ELR (cell line): Measurements from ENCODE around the gene DOCK8.

Experiments used
- DNase-seq: peaks from one replicate; pipeline ENCODE4 v3.0.0-alpha.2; 2015; ENCODE audit warnings: low read depth

The DOCK8 gene

DNA sequence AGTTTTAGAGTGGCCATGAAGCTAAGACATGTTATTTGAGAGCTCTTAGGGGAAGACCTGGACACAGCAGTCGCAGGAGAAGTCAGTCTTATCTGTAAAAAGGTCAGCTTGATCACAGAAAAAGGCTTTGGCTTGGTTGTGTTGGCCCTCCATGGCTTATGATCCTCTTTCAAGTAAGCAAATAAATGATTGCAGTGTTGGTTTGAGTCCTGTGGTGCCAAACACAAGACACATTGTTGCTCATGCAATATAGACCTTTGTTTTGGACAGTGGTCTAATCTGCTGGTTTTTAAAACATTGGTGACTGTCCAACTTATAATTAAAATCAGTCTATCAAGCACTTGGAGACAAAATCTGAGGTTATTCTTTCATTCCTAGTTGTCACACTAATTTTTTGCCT lies 54.0 kb downstream of the DOCK8 start:
- DNase-seq: no peak

DNA sequence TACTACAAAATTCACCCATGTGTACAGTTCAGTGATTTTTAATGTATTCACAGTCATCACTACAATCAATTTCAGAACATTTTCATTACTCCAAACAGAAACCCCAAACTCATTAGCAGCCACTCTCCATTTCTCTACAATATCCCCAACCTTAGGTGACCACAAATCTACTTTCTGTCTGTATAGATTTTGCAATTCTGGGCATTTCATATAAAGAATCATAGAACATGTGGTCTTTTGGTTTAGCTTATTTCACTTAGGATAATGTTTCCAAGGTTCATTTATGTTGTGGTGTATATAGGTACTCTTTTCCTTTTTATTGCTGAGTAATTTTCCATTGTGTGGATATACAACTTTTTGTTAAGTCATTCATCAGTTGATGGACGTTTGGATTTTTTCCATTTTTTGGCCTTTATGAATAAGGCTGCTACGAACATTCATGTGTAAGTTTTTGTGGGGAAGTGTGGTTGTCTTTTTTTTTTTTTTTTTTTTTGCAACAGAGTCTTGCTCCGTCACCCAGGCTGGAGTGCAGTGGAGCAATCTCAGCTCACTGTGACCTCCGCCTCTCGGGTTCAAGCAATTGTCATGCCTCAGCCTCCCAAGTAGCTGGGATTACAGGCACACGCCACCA lies 54.5 kb downstream of the DOCK8 start:
- no peak for DNase-seq

DNA sequence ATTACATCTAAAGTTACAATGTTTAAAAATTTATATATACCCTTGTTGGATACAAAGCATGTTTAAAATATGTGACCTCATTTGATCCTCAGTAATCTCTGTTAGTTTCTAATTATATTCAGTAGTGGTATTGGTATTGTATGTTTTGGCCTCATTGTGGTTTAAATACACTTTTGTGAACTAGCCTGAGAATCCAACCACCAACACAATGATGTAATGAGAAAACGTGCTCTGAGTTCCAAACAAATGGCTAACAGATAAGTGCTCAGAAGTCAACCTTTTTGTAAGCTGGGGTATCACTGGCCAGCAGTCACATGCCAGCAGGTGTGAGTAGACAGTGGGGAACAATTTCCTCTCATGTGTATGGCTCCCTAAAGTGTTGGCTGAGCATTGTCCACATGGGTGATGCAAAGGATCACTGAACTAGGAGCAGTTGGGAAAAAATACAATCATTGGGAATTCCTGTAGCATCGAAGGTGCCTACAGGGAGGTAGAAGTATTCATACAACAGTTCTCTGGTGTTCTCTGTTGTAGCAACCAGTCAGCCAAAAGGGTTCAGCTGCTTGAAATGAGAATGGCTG lies 56.1 kb downstream of the DOCK8 start:
- DNase-seq: no peak

DNA sequence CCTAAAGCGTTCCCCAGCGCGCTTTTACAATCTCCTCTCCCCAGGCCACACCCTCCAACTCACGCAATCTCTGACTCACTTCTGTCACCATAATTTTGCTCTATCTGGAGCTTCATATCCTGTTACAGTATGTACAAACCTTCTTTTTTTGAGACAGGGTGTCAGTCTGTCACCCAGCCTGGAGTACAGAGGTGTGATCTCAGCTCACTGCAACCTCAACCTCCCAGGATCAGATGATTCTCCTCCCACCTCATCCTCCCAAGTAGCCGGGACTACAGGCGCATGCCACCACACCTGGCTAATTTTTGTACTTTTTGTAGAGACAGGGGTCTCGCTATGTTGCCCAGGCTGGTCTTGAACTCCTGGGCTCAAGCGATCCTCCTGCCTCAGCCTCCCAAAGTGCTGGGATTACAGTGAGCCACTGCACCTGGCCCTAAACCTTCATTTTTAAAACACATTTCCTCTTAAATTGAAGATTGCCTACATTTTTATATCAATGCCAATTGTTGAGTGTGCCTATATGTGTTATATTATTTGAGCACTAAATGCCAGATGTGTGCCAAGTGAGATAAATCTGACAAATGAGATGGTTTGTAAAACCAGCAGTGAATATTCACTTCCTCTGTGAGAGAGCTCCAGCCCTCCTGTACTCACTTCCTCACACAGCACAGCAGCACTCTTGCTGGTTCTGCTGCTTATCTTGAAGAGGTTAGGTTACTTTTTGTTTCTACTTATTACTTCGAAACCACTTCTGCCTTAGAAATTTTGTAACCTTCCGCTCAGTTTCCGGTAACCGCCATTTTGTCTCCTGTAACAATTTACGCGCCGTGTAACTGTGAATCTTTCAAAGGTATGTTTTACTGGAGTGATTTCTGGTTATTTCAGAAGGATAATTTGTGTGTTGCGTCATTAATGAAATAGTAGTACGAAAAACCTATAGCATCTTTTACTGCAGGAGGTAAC lies 57.9 kb downstream of the DOCK8 start:
- DNase-seq: no peak

DNA sequence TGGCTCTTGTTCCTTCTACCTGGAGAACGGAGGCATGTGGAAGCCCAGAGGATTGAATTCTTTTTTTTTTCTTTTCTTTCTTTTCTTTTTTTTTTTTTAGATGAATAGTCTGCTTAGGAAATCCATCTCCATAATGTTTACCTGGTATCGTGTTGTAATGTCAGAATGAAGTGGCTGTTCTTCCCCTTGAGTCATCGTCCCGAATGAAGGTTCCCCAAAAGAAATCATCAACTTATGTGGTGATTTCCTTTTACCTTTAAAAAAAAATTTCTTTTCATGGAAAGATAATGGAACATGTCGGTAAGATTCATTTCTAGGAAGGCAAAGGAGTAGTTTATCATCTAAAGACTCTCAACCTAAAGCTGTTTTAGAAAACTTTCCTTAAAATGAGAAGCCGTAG lies 59.7 kb downstream of the DOCK8 start:
- no peak for DNase-seq

DNA sequence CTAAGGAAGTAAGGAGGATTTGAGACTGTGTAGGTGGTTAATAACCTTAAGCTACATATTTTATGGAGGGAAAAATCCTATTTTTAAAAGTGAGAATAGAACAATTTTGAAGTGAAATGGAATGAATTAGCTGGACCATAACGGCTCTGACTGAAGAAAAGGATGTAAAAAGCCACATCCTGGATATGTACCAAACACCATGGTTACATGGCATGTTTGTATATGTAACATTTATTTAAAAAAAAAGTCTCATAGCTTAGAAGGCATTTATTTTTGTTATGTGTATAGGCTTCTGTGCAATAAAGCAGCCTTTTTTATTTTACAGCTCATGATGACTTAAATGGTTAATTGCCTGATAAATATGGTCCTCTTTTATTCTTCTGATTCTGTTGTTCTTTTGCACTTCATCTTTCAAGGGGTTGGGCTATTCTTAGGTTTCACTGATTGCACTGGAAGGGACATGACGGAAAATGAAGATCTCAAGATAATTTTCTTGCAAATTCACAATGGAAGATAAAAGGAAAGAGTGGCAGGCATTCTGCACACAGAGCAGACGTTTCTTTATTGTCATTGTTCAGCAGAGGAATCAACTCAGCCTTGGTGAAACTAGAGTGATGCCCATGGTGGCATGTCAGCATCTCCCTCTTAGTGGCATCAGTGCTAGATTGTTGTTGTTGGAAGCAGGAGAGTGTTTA lies 63.1 kb downstream of the DOCK8 start:
- DNase-seq: no peak

DNA sequence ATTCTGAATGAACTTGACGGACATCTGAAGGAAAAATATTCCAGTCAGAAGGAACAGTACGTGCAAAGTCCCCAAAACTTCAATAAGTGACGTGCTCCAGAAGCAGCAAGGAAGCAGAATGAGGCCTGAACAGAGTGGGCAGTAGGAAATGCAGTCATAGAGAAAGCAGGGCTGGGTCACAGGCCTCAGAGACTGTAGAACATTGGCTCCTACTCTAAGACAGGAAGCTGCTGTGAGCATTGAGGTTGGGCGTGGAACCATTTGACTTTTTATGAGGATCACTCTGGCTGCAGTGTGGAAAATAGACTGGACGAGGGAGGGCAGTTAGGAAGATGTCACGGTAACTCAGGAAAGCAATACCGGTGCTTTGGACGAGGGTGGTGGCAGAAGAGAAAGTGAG lies 64.0 kb downstream of the DOCK8 start:
- DNase-seq: no peak

DNA sequence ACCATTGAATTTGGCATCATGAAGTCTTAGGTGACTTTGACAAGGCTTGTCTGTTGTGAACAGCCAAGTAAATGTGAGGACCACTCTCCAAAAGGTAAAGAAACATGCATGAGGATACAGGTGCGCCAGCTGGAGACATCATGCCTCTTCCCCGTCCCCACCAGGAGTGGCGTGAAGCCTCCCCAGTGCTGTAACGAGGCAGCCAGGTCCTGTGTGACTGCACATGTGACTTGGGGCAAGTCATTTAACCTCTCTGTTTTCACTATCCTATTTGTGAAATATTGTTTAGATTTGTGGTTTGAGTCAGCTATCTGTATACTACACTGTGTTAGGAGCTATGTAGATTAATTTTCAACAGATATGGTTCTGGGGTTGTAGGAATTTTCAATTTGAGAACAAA lies 65.0 kb downstream of the DOCK8 start:
- DNase-seq: no peak

DNA sequence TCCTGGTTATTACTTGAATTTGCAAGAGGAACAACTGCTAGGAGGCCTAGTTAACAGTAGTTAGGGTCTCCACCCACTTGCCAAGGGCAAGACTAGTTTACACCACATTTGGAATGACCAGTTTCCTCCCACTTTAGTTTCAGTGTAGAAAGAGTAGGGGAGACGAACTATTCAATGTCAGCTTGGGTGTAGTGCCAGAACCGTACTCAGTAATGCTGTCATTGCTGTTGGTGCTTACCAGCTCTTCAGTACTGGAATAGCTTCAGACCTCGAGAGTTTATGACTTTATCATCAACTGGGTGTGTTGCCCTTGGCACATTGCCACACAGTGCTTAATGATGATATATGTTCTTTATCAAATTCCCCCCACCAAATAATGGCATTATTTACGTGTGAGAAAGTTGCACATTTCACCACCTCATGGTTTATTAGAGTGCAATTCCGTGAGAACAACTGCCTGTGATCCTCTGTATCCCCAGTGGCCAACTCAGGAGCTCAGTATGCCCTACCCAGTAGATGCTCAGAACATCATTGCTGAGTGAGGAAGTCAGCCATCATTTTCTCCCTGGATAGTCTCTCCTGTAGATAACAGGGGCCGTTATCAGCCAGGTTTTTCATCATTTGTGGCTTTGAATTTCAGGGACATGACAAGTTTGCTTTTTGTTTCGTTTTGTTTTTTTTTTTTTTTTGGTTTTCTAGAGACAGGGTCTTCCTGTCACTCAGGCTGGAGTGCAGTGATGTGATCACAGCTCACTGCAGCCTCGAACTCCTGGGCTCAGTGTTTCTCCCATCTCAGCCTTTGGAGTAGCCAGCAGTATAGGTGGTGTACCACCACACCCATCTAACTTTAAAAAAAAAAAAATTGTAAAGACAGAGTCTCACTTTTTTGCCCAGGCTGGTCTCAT lies 67.3 kb downstream of the DOCK8 start:
- DNase-seq: no peak

DNA sequence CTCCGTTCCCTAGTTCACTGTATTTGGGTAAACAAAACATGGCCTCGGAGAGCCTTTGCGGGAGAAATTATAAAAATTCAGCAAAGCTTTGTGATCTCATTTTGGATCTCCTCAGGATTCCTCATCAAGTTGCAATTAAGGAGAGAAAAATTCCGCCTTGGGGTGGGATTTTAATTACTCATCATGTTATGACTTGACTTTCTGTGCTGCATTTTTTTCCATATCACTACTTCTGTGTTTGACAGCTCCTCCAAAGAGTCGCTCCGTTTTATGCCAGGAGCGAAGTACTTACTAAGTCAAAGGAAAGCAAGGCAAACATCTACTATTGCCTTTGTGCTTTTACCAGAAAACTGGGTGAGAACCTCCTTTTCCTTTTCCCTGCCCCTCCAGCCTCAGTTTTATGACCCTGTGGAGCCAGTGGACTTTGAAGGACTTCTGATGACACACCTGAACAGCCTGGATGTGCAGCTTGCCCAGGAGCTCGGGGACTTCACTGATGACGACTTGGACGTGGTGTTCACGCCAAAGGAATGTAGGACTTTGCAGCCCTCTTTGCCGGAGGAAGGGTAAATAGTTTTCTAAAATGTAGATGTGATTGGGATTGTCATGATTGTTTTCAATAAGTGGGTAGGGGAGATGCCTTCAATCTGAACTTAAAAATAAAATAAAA lies 71.5 kb downstream of the DOCK8 start:
- no peak for DNase-seq

DNA sequence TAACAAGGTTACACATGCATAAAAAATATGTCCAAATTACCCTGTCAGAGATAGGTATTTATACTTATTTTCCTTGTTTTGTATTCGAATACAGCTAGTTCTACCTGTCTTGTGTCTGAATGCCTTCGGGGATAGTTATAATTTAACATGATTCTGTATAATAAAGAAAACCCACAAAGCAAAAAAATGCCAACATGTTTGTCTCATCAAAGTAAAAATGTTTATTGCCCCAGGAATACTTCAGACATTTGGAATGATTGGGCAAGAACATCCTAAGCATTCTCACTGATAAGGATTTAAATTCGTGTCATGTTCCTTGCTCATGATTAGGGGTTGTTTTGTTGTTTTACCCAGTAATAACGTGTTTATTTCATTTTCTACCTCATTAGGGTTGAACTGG lies 74.5 kb downstream of the DOCK8 start:
- DNase-seq: no peak

DNA sequence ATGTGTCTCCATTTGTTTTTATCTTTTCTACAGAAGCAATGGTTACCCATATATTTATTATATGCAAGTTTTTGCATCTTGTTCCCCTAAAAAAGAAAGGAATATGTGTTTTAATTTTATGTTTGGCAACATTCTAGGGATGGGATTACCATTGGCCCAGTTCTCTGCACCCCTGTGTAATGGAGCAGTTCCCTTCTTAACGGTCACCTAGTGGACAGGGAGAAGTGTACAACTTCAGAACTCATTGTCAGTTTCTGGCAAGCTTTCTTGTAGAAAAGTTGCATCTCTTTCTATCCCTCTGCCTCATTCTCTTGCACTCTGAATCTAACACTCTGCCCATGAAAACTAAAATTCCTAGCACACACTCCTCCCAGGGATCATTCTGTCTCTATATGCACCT lies 78.2 kb downstream of the DOCK8 start:
- DNase-seq: no peak

DNA sequence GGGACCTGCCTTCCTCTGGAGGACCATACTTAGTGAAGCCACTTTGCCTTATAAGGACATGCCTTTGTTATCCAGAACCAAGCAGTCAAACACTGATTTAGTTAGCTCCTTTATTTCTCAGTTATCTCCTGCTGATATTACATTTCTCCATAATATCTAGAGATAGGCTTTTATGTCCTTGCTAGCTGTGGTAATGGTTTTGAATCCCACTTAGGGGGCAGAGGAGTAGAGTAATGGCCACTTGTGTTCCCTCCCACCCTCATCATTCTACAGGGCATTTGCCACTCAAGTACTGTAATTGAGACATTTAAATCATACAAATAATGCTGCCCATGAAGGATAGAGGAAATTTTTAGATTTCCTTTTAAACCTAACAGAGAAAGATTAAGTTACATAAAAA lies 80.9 kb downstream of the DOCK8 start:
- no peak for DNase-seq

DNA sequence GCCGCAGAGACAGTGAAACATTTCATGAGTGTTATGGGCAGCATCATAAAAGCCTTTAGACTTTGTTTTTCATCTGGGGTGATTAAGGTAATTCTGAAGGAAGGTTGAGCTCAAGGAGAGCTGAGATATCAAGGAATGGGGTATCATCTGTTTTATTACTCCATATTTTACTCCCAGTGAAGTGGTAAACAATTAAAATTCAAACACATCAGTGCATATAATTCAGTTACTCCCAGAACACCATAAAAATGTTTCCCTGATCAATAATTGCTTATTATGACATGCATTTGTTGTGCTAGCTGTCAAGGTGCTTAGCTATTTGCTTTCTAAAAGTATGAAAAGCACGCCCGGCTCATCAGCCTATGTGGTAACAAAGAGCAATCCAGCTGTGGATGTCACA lies 81.7 kb downstream of the DOCK8 start:
- DNase-seq: no peak

DNA sequence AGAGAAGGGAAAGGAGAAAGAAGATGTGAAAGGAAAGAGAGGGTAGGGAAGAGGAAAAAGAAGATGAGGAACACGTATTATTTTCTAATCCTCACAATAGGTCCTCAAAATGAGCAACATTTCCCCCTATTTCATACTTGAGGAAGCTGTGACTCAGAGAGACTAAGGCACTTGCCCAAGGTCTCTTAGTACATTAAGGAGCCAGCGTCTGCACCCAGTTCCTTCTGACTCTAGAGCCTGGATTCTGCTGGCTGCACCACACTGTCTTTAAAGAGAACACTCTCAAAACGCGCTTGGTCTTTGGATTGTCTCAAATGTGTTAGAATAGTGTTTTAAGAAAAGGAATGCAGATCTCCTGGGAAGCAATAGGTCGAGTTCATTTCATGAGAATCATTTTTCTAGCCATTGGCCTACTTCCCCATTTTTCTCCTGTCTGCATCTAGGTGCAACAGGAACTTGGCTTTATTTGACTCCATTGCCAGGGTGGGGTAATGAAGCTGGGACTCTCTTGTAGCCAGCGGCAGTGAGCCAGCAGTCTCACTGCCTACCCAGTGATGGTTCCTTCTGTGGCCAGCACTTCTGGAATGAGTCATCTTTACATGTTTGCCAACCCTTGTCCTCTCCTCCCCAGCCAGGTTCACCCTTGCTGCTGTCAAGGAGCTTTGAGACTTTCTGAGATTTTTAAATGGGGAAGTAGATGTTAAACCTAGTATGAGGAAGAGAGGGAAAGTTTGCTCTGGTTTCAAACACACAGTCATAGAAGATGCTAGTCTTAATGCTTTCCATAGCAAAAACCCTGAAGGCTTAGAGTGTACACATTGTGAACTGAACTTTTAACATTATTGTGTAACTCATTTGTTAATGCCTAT lies 82.7 kb downstream of the DOCK8 start:
- DNase-seq: no peak

DNA sequence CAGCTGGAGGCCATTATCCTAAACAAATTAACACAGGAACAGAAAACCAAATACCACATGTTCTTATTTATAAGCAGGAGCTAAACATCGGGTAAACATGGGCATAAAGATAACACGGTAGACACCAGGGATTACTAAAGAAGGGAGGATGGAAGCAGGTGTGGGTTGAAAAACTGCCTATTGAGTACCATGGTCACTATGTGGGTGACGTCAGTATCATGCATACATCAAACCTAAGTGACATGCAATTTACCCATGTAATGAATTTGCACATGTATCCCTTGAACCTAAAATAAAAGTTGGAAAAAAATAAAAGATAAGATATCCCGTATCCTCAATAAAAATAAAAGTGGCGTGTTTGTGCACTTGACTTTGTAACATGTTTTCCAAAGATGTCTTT lies 88.8 kb downstream of the DOCK8 start:
- no peak for DNase-seq

DNA sequence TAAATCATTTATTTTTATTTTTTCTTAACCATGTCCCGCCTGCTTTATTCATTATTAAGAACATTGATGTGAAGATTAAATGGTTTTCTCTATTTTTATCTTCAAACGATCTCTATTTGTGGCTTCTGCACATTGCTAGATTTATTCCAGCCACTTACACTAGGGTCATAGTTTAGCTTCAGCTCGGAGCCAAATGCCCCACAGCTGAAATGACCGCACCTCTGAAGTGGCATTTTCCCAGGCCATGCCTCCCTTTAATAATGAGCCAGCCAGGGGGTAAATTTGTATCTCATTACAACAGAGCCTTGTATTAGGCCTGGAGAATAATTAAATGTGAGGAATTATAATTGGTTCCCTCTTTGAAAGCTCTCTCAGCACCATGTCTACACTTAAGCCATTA lies 89.4 kb downstream of the DOCK8 start:
- DNase-seq: no peak

DNA sequence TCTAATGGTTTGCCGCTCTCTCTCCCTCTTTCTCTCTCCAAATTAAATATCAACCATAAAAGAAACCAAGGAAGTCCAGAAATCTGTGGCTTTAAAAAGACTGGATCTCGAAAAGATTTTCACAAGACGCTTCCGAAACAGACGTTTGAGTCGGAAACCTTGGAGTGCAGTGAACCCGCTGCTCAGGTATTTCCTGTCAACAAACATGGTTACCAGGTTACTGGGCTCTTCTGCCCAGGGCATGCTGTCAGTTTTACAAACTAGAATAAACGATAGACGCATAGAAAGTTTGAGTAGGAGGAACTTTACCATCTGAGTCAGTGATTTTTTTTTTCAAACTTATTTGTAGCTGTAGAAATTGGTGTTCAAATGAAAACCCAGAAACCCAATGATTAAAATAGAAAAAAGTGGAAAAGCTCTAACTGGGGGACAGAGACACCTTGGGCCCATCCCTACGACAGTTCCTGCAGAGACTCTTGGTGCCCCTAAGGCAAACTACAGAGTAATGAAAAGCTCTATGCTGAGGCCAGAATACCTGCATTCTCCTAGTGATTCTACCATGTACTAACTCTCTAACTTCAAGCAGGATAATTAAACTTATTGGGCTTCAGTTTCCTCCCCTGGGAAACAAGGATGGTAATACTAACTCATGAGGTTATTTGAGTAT lies 90.0 kb downstream of the DOCK8 start:
- no peak for DNase-seq

DNA sequence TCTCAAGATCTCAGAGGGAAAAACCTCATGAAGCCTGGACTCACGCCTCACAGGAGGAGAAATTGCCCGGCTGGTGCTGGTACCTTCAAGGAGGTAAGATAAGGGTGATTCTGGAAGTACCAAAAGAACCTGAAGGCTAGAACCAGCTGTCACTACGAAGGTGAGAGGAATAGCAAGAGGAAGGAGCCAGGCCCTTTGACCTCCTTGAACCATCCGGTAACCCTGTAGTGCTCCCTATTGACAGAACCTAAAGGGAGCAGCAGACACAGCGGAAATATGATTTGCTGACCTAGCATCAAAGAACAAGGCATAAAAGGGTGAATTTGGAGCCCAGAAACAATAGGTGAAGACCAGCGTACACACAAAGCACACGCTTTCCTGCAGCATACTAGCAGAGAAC lies 92.2 kb downstream of the DOCK8 start:
- DNase-seq: no peak

DNA sequence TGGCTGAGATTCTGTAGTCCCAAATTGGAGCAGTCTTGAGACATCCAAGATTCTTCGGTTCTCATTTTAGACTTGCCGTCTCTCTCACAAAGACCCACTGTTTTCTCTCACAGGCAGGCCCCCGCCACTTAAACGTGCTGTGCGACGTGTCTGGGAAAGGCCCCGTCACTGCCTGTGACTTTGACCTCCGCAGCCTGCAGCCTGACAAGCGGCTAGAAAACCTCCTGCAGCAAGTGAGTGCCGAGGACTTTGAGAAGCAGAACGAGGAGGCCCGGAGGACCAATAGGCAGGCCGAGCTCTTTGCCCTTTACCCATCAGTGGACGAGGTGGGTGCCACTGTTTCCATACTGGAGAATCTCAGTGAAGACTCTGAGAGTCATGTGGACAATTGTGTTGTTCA lies 97.2 kb downstream of the DOCK8 start:
- DNase-seq: no peak
